Endothelial cell of umbilical vein (primary cell): ENCODE data around the gene IQGAP2. TPM values are rescaled to one million over a fixed set of nuclear protein-coding genes. Genes with fewer than 3 reads are reported as not detected.

Experiments
- BruUV-seq: library from RNA; stranded (reverse); fragments of 400-500 nt; replicated peaks from 2 replicates; lab custom pipeline; 2021; lab: Mats Ljungman, UMichigan
- CTCF ChIA-PET: fragments of 300-600, 350-600 bp; sonication (Branson Sonifier 250); formaldehyde crosslinking; loops from one replicate; lab custom pipeline; 2021; ENCODE audit warnings: antibody characterized with exemption, inconsistent platforms; lab: Charles Lee
- POLR2A ChIA-PET: fragments of 300-600, 350-600 bp; sonication (Branson Sonifier 250); formaldehyde crosslinking; loops from one replicate; lab custom pipeline; 2021; ENCODE audit warnings: antibody characterized with exemption, inconsistent platforms; lab: Charles Lee
- DNase-seq: peaks from one replicate; pipeline ENCODE4 v3.0.0-alpha.2; 2011; ENCODE audit warnings: low read depth, low spot score
- FAIRE-seq: peaks from 2 replicates; lab custom pipeline; 2011; peaks lifted over from hg19 to GRCh38; lab: Jason Lieb, UNC
- H2AFZ ChIP-seq: 2 replicates; pipeline ENCODE4 v1.6.0; 2012; ENCODE audit warnings: low read depth, low read length, control low read depth, inconsistent platforms
- H3K27ac ChIP-seq: 2 replicates; pipeline ENCODE4 v1.5.1; 2011; ENCODE audit warnings: low read depth, mild to moderate bottlenecking, control low read depth, low read length, moderate library complexity; ENCODE audit not compliant: insufficient read depth
- H3K27me3 ChIP-seq, 2 experiments: 2 replicates each; pipeline versions ENCODE4 v1.6.0 to v1.6.1; 2011; ENCODE audit warnings: low read length in 2 of 2, mixed read lengths in 1 of 2; ENCODE audit not compliant: control insufficient read depth in 2 of 2, insufficient read depth in 2 of 2
- H3K36me3 ChIP-seq, 2 experiments: 2 replicates in 1 of 2; 3 replicates in 1 of 2; pipeline ENCODE4 v1.5.1; 2011; ENCODE audit warnings: low read length in 2 of 2, mild to moderate bottlenecking in 1 of 2, moderate library complexity in 1 of 2; ENCODE audit not compliant: control insufficient read depth in 2 of 2, insufficient read depth in 2 of 2; ENCODE audit errors: extremely low read depth in 1 of 2
- H3K4me1 ChIP-seq: 3 replicates; pipeline ENCODE4 v1.5.1; 2011; ENCODE audit warnings: mild to moderate bottlenecking, low read length; ENCODE audit not compliant: control insufficient read depth, insufficient read depth; ENCODE audit errors: extremely low read depth
- H3K4me2 ChIP-seq: 2 replicates; pipeline ENCODE4 v1.6.1; 2011; ENCODE audit warnings: low read length, control low read depth, mixed read lengths; ENCODE audit not compliant: insufficient read depth
- H3K4me3 ChIP-seq, 3 experiments: fragments of 200-600 bp in 1 of 3; sonication (generic), shearing (Covaris generic) in 1 of 3; replicated peaks in 1 of 3; 2 replicates each; pipeline ENCODE4 v1.5.1; 2011 to 2016; ENCODE audit warnings: control low read depth in 3 of 3, low read length in 3 of 3, mild to moderate bottlenecking in 2 of 3, inconsistent platforms in 1 of 3, low read depth in 1 of 3, moderate library complexity in 1 of 3; ENCODE audit not compliant: insufficient read depth in 1 of 3
- H3K79me2 ChIP-seq: 2 replicates; pipeline ENCODE4 v1.6.0; 2012; ENCODE audit warnings: low read length, inconsistent platforms; ENCODE audit not compliant: control insufficient read depth, insufficient read depth
- H3K9ac ChIP-seq: replicated peaks from 2 replicates; pipeline ENCODE3; 2011; ENCODE audit warnings: low read length, control low read depth; ENCODE audit not compliant: insufficient read depth; ENCODE audit errors: extremely low read depth
- H3K9me1 ChIP-seq: replicated peaks from 3 replicates; pipeline ENCODE4 v1.6.0; 2011; ENCODE audit warnings: mild to moderate bottlenecking, low read length; ENCODE audit not compliant: control insufficient read depth, insufficient read depth; ENCODE audit errors: extremely low read depth
- H3K9me3 ChIP-seq: replicated peaks from 2 replicates; pipeline ENCODE4 v1.5.1; 2012; ENCODE audit warnings: low read length, inconsistent platforms; ENCODE audit not compliant: control insufficient read depth, insufficient read depth
- H4K20me1 ChIP-seq: replicated peaks from 2 replicates; pipeline ENCODE3; 2011; ENCODE audit warnings: mild to moderate bottlenecking, low read length; ENCODE audit not compliant: control insufficient read depth, insufficient read depth; ENCODE audit errors: extremely low read depth
- CTCF ChIP-seq, 2 donors: IDR thresholded peaks; 1 replicate in 1 of 2; 2 replicates in 1 of 2; pipeline ENCODE4 v1.5.1; 2011; ENCODE audit warnings: low read length in 2 of 2, mild to moderate bottlenecking in 2 of 2, moderate library complexity in 2 of 2, control low read depth in 1 of 2, inconsistent platforms in 1 of 2, low read depth in 1 of 2; ENCODE audit not compliant: insufficient read depth in 1 of 2; ENCODE audit errors: extremely low read depth in 1 of 2
- EZH2 ChIP-seq: IDR thresholded peaks from 2 replicates; pipeline ENCODE4 v1.6.1; 2012; ENCODE audit warnings: borderline replicate concordance, low read depth, mild to moderate bottlenecking, moderate library complexity, low read length, inconsistent platforms; ENCODE audit not compliant: severe bottlenecking
- JUN ChIP-seq: IDR thresholded peaks from 2 replicates; pipeline ENCODE4 v1.6.1; 2011; ENCODE audit warnings: borderline replicate concordance, low read depth; ENCODE audit not compliant: insufficient read length, insufficient read depth
- dilution Hi-C: fragments of 300-500 bp; cut with MboI; formaldehyde crosslinking; loops from one replicate; pipeline ENCODE4 v1.15.0; 2019; ENCODE audit warnings: low sequenced_read_pairs; ENCODE audit not compliant: extremely low pct_ligation_motif_present
- intact Hi-C: fragments of 100-400 bp; cut with micrococcal nuclease; formaldehyde crosslinking; loops from one replicate; pipeline ENCODE4 v1.10.0; 2022
- polyA plus RNA-seq, 4 experiments: library from polyadenylated mRNA; depleted of rRNA in 3 of 4; stranded (reverse) in 3 of 4; unstranded in 1 of 4; fragments of >200 nt; gene quantifications; 2 replicates each; pipeline versions ENCODE4 v1.2.1 to v1.2.3, GENCODE V29; 2011 to 2012; ENCODE audit warnings: missing spikeins in 1 of 4
- total RNA-seq: library from RNA; stranded (reverse); gene quantifications from 2 replicates; pipeline ENCODE4 v1.2.3, GENCODE V29; 2021

Gene IQGAP2
- total and polyA plus RNA-seq, 2 donors (not counting 3 experiments of a cell fraction or from before 2014, with no cell fraction given), result 4.5 to 4.7 TPM

- intact Hi-C loops, result no loop called here
Measured at GRCh38 chr5:76544268-76544926, 141.3 kb downstream of the IQGAP2 start.

More at GRCh38 chr5:76544268-76544926, 141.3 kb downstream of the IQGAP2 start:
- H3K27me3 ChIP-seq, result peaks cover 4 to 8% of the 10 kb centered on the region in 2 experiments
- H3K9me3 ChIP-seq, result no peaks in the 10 kb centered on the region
- no peaks in the 10 kb centered on the region for H3K4me1 ChIP-seq
- no TSS peak for BruUV-seq
- dilution Hi-C loops, result no loop called here
- H3K27ac ChIP-seq, result no peak overlapping the region
- H3K79me2 ChIP-seq, result no peaks in the 10 kb centered on the region
- H3K4me2 ChIP-seq, result no peak overlapping the region
- H3K4me3 ChIP-seq, result no peak overlapping the region
- ChIA-PET CTCF (interaction anchor here (1.0 kb wide), 2 partner anchors 206 to 230 kb away, joined by 3 to 4 read pairs; no protein-coding TSS in a partner anchor), POLR2A (no interaction called here)
- H4K20me1 ChIP-seq, result no peaks in the 10 kb centered on the region
- no peaks in the 10 kb centered on the region for H3K36me3 ChIP-seq
- DNase-seq (no peak), FAIRE-seq (no peak)
- no peaks in the 10 kb centered on the region for H3K9me1 ChIP-seq
- H3K9ac ChIP-seq, result no peak overlapping the region
- TF ChIP-seq CTCF (IDR thresholded peaks at IDR 0.05; ENCODE audit: extremely low read depth in 1 of 2, insufficient read depth in 1 of 2, low read depth in 1 of 2, low read length in 2 of 2) (peak in 1 of 2 donors; percentile 6), JUN (no peak), EZH2 (no peak)
- H2AFZ ChIP-seq, result no peak overlapping the region
